ENCODE results near the gene MCM7. TPM values are rescaled to one million over a fixed set of nuclear protein-coding genes. Genes with fewer than 3 reads are reported as not detected.

The MCM7 gene
- polyA plus RNA-seq, 1 of the 3 experiments (the other 2 are of a cell fraction): 241 TPM

DNA sequence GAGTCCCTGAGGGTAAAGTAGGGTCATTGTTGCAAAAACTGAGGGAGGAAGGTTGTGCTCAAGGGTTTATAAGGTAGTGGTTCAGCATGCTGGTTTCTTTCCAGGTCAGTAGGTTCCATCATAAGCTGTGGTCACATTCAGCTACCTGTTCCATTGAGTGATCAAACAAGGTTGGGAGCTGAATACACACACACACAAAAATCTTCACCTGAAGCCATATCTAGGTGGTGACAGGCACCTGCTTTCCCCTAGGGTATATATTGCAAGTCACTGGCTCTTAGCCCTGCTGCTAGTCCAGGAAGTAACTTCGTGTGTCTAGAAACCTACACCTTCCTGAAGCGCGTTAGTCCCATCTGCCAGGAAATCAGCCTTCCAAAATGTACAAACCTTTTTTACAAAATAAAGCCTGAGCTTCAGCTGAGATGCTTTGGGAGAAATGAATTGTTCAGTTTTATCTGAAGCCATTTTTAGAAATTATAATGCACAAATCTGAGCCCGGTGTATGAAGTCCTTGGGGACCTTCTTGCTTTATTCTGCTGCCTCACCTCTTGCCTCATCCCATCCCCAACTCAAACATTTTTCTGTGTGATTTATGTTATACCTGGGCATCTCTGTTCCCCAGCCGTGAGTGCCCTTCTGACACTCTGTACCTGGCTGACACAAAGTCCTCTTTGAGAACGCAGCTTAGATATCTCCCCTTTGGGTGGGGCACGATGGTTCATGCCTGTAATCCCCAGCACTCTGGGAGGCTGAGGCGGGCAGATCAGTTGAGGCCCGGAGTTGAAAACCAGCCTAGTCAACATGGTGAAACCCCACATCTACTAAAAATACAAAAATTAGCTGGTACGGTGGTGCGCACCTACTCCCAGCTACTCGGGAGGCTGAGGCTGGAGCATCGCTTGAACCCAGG, 36.9 kb upstream of the MCM7 start:
- no peaks in the 10 kb centered on the region for H3K9me2 ChIP-seq
- no peaks in the 10 kb centered on the region for H3K27me3 ChIP-seq (ENCODE audit: insufficient read depth)
- no peaks in the 10 kb centered on the region for H3K4me1 ChIP-seq (ENCODE audit: control insufficient read depth in 1 of 2, insufficient read depth in 2 of 2, low read depth in 1 of 2, low read length in 1 of 2)
- WGBS (ENCODE audit: low lambda C conversion rate): 80% methylated on average over 13 of the region's 13 CpGs
- H3K9me3 ChIP-seq: no peaks in the 10 kb centered on the region
- H3K4me2 ChIP-seq: no peak overlapping the region
- H3K4me3 ChIP-seq (ENCODE audit: low read depth in 2 of 2, low read length in 1 of 2): no peak overlapping the region
- H3F3A ChIP-seq (replicated peaks; ENCODE audit: insufficient read depth): peaks cover 7% of the 10 kb centered on the region
- H3K27ac ChIP-seq (ENCODE audit: low read depth in 2 of 2, low read length in 1 of 2): no peak overlapping the region
- DNase-seq: no peak
- no peaks in the 10 kb centered on the region for H3K36me3 ChIP-seq (replicated peaks in 1 of 2; ENCODE audit: control insufficient read depth in 1 of 2, insufficient read depth in 2 of 2, low read length in 1 of 2)
- no peak overlapping the region for H3K9ac ChIP-seq
- H2AFZ ChIP-seq (ENCODE audit: low read depth): no peak overlapping the region
- POLR2A ChIA-PET: no interaction called here
- TF ChIP-seq NRF1 (IDR thresholded peaks at IDR 0.05; ENCODE audit: low read depth, low read length) (no peak), GABPA (IDR thresholded peaks at IDR 0.05; ENCODE audit: low read depth) (no peak), RAD21 (IDR thresholded peaks at IDR 0.05; ENCODE audit: low read length) (no peak), ZBTB33 (IDR thresholded peaks at IDR 0.05; ENCODE audit: borderline replicate concordance, low read depth) (no peak), SMC3 (IDR thresholded peaks at IDR 0.05; ENCODE audit: low read depth, low read length) (no peak), PBX3 (IDR thresholded peaks at IDR 0.05) (no peak), IRF3 (IDR thresholded peaks at IDR 0.05; ENCODE audit: low read depth, low read length) (no peak), MEF2A (IDR thresholded peaks at IDR 0.05; ENCODE audit: borderline replicate concordance, low read depth) (no peak), TEAD4 (IDR thresholded peaks at IDR 0.05; ENCODE audit: borderline replicate concordance, insufficient read depth) (no peak), TCF12 (IDR thresholded peaks at IDR 0.05) (no peak), POLR2AphosphoS5 (IDR thresholded peaks at IDR 0.05; ENCODE audit: low read depth, low read length) (no peak), RXRA (IDR thresholded peaks at IDR 0.05; ENCODE audit: borderline replicate concordance, low read depth) (no peak), FOXM1 (IDR thresholded peaks at IDR 0.05; ENCODE audit: low read depth) (no peak), REST (IDR thresholded peaks at IDR 0.05; ENCODE audit: low read depth, low read length) (no peak)
- TF ChIP-seq, protein P1, sequence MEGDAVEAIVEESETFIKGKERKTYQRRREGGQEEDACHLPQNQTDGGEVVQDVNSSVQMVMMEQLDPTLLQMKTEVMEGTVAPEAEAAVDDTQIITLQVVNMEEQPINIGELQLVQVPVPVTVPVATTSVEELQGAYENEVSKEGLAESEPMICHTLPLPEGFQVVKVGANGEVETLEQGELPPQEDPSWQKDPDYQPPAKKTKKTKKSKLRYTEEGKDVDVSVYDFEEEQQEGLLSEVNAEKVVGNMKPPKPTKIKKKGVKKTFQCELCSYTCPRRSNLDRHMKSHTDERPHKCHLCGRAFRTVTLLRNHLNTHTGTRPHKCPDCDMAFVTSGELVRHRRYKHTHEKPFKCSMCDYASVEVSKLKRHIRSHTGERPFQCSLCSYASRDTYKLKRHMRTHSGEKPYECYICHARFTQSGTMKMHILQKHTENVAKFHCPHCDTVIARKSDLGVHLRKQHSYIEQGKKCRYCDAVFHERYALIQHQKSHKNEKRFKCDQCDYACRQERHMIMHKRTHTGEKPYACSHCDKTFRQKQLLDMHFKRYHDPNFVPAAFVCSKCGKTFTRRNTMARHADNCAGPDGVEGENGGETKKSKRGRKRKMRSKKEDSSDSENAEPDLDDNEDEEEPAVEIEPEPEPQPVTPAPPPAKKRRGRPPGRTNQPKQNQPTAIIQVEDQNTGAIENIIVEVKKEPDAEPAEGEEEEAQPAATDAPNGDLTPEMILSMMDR (IDR thresholded peaks at IDR 0.05): no peak
- TF ChIP-seq, protein P2, sequence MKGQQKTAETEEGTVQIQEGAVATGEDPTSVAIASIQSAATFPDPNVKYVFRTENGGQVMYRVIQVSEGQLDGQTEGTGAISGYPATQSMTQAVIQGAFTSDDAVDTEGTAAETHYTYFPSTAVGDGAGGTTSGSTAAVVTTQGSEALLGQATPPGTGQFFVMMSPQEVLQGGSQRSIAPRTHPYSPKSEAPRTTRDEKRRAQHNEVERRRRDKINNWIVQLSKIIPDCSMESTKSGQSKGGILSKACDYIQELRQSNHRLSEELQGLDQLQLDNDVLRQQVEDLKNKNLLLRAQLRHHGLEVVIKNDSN (IDR thresholded peaks at IDR 0.05; ENCODE audit: borderline replicate concordance, low read depth): no peak
- no peaks in the 10 kb centered on the region for H4K20me1 ChIP-seq (ENCODE audit: insufficient read depth)
- no peaks in the 10 kb centered on the region for H3K79me2 ChIP-seq (ENCODE audit: insufficient read depth)
- CTCF ChIA-PET: interaction anchor here (2.0 to 13.6 kb wide), 3 partner anchors 8 to 77 kb away, joined by 6 to 262 read pairs (median 77); partner anchors contain the start of gene PVRIG

Measured in SK-N-SH (cell line).